HT-29 (cell line): Measurements from ENCODE around the gene BAIAP3. TPM values are rescaled to one million over a fixed set of nuclear protein-coding genes. Genes with fewer than 3 reads are reported as not detected.
A peak's percentile ranks its signal among the peaks of the same experiment; 100 is the strongest.

Experiments used
- DNase-seq: peaks from one replicate; pipeline ENCODE4 v3.0.0-alpha.2; 2015; ENCODE audit warnings: low spot score
- total RNA-seq: library from RNA; depleted of rRNA; stranded (reverse); fragments of >200 nt; shearing (Covaris generic); gene quantifications from 2 replicates; pipeline ENCODE4 v1.2.3, GENCODE V29; 2014

Gene BAIAP3
- total RNA-seq, 1 experiment from 2014 or later = 8.2 TPM

DNA sequence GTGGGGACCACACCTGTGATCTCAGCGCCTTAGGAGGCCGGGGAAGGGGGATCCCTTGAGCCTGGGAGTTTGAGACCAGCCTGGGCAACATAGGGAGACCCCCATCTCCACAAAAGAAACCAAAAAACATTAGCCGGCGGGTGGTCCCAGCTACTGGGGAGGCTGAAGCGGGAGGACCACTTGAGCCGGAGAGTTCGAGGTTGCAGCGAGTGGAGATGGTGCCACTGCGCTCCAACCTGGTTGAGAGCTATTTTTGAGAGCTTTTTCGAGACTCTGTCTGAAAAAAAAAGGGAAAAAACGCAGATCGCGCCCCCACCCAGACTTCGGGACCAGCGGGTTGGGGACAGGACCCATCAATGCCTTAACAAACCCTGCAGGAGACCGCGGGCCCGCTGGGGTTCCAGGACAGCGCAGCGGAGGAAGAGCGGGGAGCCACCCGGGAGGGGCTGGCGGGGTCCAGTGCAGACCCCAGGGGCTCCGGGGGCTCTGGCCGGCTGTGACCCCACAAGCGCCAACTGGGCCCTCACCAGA is 762 bp upstream of the BAIAP3 start:
- DNase-seq = no peak

DNA sequence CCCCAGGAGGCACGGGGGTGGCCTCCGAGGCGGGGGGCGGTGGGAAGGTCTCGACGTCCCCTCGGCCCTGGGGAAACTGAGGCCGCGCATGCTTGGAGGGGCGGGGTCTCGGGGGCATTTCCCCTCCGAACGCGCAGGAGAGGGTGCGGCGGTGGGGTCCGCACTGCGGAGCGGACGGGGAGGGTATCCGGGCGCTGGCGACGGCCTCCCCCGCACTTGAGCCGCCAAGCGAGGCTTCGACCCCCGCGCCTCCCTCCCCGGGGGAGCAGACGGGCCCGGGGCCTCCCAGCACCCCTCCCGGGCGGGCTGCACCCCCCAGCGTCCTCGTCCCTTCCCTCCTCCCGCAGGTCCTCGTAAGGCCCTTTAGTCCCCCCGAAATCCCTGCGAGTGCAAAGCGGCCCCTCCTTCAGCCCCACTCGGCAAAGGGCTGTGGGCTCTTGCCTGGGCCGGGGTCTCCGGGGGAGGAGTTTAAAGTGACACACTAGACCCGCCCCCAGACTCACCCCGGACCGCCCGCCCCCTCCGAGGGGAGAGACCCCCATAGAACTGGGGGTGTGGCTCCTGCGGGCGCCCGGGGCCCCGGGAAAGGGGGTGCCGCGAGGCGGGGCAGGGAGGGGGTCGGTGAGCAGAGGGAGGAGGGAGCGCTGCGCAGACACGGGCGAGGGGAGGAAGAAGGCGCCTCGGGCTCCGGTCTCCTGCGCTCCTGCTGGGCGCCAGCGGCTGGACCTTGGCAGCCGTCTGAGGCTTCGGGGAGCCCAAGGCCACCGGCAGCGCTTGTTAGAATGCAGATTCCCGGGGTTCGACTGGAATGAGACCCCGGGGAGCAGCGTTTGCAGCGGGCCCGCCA is 632 bp downstream of the BAIAP3 start:
- DNase-seq = no peak

DNA sequence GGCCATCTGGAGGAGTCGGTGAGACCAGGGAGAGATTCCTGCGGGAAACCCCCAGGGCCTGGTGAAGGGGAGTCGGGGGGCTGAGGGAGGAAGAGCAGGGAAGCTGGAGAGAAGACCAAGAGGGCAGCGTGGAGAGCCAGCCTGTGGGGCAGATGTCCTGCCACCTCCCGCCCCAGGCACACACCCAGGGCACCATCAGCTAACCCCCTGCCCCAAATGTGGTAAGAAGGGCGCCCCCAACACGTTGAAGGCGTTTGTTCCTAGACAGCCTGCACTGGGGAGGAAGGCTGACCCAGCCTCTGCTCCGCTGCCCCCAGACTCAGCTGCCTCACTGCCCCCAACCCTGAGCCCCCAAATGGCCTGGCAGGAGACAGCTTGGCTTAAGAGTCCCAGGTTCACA is 1.3 kb downstream of the BAIAP3 start:
- DNase-seq = no peak

DNA sequence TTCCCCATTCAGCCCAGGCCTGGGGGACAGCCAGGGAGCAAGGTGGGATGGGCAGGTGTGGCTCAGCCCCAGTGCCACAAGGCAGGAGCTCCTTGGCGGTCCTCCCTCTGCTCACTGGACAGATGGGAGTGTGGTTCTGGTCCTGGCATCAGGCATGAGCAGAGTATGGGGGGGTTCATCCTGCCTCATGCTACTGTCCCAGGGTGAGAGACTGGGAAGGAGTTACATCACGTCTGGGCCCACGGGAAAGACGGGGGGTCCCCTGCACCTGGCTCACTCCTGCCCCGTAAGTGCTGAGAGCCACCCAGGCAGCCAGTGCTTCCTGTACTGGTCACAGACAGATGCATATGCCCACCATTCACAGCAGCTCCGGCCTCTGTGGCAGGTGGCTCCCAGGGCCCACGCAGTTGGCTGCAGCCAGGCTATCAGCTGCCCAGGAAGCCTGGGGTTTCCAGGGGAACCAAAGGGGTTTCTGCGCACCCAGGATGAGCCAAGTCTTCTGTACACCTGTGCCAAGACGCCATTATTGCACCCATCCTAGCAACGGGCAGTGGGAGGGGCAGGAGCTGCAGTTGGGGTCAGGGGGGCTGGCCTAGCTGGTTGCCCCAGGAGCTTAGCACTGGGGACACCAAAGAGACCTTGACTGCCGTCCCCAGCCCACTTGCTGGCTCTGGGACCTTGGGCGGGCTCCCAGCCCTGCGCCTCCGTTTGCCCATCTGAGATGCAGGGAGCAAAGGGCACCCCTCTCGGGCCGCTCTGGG is 1.9 kb downstream of the BAIAP3 start:
- no peak for DNase-seq

- DNase-seq = no peak
Measured at GRCh38 chr16:1335996-1336395, 2.6 kb downstream of the BAIAP3 start.

DNA sequence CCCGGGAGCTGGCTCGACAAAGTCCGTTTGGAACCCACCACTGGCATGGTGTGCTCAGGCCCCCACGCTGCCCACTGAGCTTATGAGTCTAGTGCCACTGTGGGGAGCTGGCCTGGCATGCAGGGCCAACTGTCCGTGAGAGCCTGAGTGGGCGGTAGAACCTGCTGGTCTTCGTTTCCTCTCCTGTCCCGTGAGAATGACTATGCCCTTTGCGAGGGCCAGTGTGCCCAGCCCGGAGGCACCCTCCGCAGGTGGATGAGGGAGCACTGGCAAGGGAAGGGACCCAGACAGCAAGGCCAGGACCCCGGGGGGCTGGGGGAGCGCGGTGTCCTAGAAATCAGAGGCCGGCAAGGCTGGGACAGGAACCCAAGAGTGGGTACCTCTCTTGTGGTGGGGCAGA is 3.2 kb downstream of the BAIAP3 start:
- no peak for DNase-seq

DNA sequence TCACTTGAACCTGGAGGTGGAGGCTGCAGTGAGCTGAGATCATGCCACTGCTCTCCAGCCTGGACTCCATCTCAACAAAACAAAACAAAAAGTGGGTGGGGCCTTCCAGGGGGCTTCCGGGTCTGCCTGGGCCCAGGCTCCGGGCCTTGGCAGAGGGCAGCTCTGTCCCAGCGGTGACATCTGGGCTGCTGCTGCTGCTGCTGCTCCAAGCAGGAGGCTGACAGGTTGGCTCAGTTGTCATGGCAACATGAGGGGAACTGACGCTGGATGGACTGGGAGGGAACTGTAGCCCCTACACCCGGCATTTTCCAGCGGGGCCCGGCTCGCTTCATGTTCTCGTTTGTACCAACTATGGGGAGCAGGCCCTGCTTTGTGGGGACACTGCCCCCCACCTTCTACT is 4.0 kb downstream of the BAIAP3 start:
- DNase-seq = no peak

- DNase-seq = peak; percentile 70
Measured at GRCh38 chr16:1338119-1338730, 4.8 kb downstream of the BAIAP3 start.

- no peak for DNase-seq
Measured at GRCh38 chr16:1338855-1339675, 5.6 kb downstream of the BAIAP3 start.

DNA sequence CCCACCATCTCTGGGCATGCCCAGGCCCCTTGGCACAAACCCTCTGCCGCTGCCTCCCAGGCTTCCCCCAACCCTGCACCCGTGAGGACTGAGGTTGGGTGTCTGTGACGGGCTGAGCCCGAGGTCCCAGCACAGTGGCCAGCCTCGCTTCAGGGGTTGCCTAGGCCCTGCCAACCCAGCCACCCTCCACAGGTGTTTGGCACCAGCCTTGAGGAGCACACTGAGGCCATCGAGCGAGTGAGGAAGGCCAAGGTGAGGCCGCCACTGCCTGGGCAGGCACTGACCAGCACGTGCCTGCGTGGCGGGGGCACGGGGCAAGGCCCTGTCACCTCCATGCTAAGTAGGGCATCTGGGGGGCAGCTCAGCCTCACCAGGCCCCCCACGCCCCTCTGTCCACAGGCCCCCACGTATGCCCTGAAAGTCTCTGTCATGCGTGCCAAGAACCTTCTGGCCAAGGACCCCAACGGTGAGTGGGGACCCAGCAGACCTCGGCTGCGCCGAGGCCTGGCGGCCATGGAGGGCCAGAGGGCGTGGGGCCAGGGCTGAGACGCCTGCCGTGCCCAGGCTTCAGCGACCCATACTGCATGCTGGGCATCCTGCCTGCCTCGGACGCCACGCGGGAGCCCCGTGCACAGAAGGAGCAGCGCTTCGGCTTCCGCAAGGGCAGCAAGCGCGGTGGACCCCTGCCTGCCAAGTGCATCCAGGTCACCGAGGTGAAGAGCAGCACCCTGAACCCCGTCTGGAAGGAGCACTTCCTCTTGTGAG is 7.5 kb downstream of the BAIAP3 start:
- DNase-seq = no peak

DNA sequence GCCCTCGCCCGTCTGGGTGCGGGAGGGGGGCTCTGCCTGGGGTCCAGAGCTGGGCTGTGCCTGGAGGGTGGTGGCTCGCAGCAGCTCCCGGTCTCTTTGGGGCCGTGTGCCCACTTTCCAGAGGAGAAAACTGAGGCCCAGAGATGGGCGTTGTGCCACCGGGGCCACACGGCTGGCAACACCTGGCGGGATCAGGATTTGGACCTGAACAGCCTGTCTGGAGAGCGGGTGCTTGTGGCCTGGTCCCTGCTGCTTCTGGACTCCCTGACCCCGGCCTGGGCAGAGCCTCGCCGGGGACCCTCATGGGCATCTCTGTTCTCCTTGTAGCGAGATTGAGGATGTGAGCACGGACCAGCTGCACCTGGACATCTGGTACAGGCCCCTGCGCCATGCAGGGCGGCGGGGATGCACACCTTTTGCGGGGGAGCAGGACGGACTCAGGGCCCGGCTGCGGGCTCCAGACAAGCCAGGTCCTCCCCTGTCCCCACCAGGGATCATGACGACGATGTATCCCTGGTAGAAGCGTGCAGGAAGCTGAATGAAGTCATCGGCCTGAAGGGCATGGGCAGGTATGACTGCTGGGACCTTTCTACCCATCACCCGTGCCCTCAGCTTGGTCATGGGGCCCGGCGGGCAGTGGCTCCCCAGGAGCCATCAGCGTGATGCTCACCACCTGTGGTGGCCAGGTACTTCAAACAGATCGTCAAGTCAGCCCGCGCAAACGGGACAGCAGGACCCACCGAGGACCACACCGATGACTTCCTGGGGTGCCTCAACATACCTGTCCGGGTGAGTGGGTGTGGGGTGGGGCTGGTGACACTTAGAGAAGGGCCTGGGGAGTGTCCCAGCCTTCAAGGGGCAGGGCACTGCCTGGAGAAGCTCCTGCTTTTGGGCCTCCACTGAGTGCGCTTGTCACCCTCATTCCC is 8.3 kb downstream of the BAIAP3 start:
- no peak for DNase-seq

- peak; percentile 98 for DNase-seq
Measured at GRCh38 chr16:1342526-1343427, 9.3 kb downstream of the BAIAP3 start.

DNA sequence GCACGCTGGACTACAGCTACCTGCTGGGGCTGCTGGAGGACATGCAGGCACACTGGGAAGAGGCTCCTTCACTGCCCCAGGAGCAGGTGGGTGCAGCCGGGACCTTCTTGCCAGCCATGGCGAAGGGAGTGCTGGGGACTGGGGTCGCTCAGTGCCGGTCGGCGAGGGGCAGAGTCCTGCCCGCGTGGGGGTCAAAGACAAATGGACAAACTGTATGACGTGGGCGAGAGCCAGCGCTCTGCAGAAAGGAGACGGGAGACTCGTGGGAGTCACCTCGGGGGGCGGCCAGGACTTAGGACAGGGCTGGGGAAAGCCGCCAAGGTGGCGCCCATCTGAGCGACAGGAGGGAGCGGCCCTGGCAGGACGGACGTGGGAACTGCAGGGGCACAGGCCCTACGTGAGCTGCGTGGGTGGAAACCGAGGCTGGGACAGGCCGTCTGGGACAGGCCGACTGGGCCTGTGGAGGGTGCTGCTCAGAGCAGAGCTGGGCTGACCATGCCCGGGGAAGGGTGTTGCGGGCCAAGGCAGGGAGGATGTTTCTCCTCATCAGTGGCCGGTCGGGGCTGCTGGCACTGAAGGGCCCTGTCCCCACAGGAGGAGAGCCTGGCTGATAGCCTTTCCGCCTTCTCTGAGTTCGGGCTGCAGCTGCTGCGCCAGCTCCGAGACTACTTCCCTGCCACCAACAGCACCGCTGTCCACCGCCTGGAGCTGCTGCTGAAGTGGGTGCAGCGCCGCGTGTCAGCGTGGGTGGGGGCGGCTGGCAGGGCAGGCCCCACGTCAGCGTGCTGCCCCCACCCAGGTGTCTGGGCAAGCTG is 10.2 kb downstream of the BAIAP3 start:
- no peak for DNase-seq

- no peak for DNase-seq
Measured at GRCh38 chr16:1344499-1344898, 11.1 kb downstream of the BAIAP3 start.

- no peak for DNase-seq
Measured at GRCh38 chr16:1345087-1345486, 11.6 kb downstream of the BAIAP3 start.

DNA sequence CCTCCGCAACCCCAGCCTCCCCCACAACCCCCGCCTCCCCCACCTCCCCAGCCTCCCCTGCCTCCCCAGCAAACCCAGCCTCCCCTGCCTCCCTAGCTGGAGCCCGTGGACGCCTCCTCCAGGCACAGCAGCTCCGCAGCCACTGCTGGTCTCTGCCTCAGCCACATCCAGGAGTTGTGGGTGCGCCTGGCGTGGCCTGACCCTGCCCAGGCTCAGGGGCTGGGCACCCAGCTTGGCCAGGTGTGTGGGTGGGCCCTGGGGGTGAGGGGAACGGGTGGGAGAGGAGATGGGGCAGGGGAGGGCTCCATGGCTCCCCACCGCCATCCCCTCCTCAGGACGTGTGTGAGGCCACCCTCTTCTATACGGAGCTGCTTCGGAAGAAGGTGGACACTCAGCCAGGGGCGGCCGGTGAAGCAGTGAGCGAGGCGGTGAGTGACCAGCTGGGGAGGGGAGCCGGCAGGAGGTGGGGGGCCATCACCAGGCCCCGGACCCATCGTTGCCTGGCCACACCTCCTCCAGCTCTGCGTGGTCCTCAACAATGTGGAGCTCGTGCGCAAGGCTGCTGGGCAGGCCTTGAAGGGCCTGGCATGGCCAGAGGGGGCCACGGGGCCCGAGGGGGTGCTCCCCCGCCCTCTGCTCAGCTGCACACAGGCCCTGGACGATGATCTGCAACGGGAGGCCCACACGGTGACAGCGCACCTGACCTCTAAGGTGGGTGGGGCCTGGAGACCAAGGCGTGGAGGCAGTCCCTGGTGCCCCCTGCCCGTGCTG is 12.4 kb downstream of the BAIAP3 start:
- no peak for DNase-seq
